Testis (tissue), 2 donors: ENCODE measurements around the gene RHBDL2.

ENCODE experiments used
- CTCF ChIP-seq, 3 experiments: fragments of 450-650 bp in 2 of 3; fragments of 200-600 bp in 1 of 3; sonication (generic) in 1 of 3; IDR thresholded peaks; one replicate each; pipeline ENCODE4 v1.5.1; 2016 to 2019; ENCODE audit warnings: antibody characterized with exemption in 3 of 3, mild to moderate bottlenecking in 2 of 3, moderate library complexity in 1 of 3
- POLR2A ChIP-seq: fragments of 450-650 bp; IDR thresholded peaks from one replicate; pipeline ENCODE4 v1.6.1; 2017; ENCODE audit warnings: antibody characterized with exemption, mild to moderate bottlenecking, moderate library complexity

- TF ChIP-seq POLR2A (no peak), CTCF (IDR thresholded peaks at IDR 0.05) (no peak)
Observed at GRCh38 chr1:38891753-38892152, 49.9 kb downstream of the RHBDL2 start.
